HG02588 (cell line): ENCODE results near the gene FAM219B.
"Not testable (repeated sequence)": the region's sequence is repeated elsewhere in the genome, so short reads cannot be mapped to it uniquely, and the experiment has no call there.

Source experiments
- ATAC-seq: cut with Tn5 transposase; IDR thresholded peaks from one replicate; pipeline ENCODE4 v1.9.1; 2021; ENCODE audit warnings: mild to moderate bottlenecking, moderate library complexity; ENCODE audit not compliant: unreplicated experiment

The FAM219B gene

DNA sequence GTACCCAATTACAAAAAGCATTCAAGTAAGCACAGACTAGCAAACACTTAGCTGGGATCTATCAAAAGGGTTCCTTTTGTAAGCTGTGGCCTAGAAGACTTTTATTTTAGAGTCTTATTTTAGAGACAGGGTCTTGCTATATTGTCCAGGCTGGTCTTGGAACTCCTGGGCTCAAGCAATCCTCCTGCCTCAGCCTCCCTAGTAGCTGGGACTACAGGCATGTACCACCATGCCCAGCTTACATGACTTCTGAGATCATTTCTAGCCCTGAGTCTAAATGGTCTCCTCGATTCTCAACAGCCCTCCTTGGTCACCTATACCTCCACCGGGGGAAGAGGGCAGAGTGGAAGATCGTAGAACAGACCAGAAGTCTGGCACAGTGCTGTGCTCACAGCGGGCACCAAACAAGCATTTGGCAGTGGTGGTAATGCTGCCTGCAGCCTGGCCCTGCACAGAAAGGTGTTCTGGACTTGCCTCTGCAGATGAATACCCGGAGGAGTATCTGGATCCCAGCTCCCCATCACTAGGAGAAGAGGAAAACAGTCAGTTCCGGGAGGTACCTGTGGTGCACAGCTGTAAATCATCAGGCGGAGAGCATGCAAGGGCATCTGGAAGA is 2.4 kb downstream of the FAM219B start:
- no peak for ATAC-seq

DNA sequence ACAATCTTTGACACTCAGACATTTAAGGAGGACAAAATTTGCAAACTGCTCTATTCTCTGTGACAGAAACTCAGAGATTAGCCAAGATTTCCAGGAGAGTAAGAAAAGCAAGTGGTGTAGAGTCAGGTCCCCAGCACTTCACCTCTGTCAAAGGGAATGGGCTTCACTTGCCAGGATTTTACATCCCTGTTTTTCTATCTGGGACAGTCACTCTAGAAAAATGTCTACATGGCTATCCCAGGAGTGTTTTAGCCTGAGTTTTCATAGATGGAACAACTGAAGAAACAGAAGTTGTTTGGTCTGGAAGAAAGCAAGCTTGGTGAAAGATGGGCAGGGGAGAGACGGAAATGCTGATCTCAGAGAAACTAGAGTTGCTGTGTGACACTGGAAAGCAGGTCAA is 3.0 kb downstream of the FAM219B start:
- ATAC-seq: no peak

DNA sequence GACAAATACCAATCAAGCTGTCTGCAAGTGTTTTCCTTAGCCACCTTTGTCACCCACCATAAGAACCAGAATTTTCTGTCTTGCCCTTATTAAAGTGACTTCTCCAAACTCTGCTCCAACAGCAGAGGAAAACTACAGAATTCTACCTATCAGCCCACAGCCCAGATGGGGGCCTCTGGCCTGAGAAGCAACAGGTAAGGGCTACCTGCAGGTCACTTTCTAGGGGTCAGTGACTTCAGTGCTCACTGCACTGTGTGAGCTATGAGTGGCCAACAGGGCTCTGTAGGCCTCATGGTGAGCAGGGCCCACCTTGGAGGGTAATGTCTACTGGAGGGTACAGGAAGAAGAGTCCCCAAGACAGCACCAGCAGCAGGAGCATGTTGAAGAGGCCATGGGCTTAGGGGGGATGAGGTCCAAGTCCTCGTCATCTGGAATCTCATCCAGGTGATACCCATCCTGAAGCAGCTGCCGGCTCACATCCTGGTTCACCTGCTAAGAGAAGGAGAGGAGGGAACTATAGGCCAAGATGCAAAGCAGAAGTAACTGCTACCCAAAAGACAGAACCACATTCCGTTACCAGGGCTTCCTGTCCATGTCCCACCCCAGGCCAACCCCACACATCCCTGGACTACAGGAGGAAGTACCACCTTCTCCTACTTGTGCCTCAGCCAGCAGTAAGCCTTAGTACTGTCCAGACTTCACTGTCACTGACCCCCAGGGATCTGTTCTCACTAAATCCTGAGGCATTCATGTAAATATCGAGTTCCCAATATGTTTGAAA is 4.2 kb downstream of the FAM219B start:
- ATAC-seq: no peak

DNA sequence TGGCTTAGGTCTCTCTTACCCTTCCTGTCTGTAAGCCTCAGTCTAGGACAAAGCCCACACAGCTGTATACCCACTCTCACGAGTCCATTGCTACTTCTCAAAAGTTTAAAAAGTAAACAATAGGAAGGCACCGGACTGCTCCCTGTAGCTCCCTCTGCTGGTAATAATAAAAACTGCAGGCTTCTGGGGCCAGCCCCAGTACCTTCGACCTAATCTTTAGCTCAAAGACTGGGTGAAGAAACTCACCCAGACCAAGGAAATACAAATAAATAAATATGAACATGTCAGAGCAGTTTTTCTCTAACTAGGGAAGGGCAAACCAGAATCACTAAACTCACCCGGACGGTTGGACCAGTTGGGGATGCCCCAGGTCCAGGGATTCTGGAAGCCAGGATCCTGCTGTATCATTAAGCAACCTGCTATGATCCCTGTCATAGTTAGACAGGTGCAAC is 5.0 kb downstream of the FAM219B start:
- ATAC-seq: no peak

DNA sequence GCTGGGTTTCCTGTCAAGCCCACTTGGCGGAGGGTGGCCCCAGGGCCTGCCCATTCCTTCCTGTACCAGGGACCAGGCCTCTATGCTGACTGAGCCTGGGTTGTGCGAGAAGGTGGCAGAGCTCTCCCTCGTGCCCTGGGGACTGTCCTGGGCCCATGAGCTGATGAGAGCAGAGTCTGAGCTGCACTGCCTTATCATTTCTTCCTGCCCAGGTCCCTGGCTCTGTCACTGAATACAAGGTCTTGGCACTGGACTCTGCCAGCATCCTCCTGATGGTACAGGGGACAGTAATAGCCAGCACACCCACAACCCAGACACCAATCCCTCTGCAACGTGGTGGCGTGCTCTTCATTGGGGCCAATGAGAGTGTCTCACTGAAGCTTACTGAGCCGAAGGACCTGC is 9.3 kb downstream of the FAM219B start:
- ATAC-seq: no peak

DNA sequence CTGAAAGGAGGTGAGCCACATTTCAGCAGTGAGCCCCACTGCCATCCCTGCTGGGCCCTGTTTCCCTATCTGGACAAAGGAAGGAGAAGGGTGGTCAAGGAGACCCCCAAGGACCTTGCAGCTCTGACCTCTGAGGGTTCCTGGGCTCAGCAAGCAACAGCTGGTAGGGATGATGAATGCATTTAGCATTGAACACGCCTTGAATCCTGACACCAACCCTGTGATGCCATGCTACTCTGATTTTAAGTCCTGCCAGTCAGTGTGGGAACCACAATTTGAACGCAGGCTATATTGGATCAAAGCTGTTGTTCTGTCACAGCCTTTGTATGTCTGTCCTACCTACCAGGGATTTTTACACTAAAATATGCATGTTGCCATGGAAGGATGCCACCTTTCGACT is 10.3 kb downstream of the FAM219B start:
- no peak for ATAC-seq

DNA sequence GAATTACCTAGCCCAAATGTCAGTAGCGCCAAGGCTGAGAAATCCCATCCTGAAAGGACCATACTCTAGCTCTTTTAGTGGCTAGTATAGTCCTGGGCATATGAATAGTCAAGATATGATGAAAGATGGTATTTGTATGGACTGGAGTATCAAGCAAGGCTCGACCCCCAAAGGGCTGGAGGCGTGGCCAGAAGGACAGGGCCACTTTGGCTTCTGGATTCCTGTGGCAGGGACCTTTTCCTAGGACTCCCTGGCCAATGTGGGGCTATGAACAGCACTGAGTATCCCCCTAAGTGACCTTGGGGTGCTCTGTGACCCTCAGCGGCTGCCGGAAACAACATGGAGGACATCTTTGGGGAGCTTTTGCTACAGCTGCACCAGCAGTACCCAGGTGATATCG is 10.8 kb downstream of the FAM219B start:
- no peak for ATAC-seq

DNA sequence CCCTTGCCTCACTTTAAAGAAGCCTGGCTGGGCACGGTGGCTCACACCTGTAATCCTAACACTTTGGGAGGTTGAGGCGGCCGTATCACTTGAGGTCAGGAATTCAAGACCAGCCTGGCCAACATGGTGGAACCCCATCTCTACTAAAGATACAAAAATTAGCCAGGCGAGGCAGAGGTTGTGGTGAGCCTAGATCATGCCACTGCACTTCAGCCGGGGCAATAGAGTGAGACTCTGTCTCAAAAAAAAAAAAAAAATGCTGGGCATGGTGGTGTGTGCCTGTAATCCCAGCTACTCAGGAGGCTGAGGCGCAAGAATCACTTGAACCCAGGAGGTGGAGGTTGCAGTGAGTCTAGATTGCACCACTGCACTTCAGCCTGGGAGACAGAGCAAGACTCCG is 12.3 kb downstream of the FAM219B start:
- not testable (repeated sequence) for ATAC-seq

DNA sequence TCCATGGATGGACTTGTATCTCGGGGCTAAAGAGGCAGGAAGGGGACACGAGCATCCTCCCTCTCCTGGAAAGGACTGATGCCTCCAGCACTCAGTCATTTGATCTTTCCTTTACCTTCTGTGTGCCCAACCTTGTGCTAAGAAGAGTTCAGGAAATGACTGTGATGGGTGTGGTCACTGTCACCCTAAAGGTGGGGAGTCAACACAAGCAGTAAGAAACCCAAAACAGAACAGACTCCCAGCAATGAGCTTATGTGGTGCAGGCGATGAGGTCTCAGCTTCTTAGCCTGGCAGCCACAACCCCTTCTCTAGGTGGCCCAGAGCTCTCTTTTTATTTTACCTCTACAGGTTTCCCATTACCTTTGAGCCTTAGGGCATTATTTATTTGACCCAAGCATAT is 13.0 kb downstream of the FAM219B start:
- ATAC-seq: no peak

DNA sequence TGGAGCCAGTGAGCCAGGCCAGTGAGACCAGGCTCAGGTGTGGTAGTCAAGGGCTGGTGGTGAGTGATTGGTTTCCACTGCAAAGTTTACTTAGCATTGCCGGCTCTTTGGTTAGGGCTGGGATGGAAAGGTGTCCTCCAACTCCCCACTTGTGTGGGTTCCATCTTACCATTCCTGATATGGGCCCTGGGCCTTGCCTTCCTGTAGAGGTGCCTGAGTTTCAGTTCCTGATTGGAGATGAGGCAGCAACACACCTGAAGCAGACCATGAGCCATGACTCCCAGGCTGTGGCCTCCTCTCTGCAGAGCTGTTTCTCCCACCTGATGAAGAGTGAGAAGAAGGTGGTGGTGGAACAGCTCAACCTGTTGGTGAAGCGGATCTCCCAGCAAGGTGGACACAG is 13.7 kb downstream of the FAM219B start:
- no peak for ATAC-seq

DNA sequence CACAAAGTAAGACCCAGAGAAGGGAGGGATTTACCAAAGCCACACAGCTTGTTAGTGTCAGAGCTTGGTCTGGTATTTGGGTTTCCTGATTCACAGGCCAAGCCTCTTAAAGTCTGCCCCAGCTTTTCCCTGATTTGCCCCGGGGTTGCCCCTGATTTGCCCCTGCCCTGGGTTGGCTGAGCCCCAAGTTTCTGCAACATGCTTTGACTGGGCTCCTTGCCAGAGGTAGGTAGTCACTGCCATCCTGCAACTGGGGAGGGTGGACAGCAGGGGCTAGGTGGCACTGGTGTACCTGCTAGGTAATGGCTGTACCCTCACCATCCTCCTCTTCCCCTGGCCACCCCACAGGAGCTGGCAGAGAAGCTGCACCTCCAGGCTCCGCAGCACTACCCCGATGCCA is 14.3 kb downstream of the FAM219B start:
- ATAC-seq: no peak

DNA sequence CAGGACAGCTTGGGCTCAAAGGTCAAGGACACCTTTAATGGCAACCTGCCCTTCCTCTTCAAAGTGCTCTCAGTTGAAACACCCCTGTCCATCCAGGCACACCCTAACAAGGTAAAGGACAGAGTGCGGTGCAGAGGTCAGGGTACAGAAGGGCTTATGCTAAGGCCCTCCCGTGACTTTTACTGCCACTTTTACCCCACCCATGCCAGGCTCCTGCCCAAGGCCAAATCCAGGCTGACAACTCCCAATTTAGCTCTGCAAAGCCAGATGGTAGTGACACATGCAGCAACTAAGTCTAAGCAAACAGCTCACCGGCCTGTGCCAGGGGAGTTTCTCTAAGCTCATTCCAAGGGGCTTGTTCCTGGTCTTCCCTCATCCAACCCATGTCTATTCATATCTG is 15.2 kb downstream of the FAM219B start:
- ATAC-seq: no peak

DNA sequence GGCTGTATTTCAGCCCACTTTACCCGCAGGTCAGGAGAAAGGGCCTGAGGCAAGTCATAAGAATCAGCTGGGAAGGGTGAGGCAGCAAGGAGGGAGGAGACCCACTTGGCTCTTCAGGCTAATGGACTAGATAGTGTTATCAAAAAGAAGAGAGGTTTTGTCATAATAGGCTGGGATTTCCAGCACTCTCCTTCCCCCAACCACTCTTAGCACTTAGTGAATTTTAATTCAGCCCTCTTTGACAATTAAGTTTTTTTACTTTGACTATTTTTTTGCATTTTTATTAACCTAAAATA is 16.0 kb downstream of the FAM219B start:
- no peak for ATAC-seq

DNA sequence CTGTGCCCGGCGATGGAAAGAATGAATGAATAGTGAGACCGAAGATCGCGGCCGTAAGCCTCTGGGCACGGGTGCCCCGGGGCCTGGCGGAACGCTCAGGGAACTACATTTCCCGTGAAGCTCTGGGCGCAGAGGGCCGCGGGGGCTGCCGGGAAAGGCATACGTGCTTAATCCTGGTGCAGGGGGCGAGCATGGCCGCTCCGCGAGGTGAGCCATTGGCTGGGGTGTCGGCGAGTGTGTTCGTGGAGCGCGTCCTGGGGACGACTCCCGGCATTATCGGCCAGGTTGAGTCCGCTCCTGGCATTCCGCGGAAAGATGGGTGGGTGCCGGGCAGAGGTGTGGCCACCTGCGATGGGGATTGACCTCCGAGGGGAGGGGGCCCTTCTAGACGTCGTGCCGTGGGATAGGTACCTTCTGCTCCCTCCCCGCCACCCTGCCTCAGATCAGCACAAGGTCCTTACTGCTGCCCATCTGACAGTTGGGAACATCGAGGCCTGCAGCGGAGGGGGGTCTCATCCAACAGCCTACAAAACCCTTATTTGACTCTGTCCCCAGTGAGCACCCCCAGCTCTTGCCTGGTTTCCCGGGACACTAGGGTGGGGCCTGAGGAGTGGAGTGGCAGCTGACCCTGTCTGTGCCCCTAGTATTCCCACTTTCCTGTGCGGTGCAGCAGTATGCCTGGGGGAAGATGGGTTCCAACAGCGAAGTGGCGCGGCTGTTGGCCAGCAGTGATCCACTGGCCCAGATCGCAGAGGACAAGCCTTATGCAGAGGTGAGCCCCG is 16.6 kb downstream of the FAM219B start, which contains the start of gene MPI:
Gene MPI, plus strand, starts transcription at position 160 of the 782 bp plus-strand sequence. Its CDS starts 32 bp downstream, at position 192.
- ATAC-seq: peak; percentile 93

DNA sequence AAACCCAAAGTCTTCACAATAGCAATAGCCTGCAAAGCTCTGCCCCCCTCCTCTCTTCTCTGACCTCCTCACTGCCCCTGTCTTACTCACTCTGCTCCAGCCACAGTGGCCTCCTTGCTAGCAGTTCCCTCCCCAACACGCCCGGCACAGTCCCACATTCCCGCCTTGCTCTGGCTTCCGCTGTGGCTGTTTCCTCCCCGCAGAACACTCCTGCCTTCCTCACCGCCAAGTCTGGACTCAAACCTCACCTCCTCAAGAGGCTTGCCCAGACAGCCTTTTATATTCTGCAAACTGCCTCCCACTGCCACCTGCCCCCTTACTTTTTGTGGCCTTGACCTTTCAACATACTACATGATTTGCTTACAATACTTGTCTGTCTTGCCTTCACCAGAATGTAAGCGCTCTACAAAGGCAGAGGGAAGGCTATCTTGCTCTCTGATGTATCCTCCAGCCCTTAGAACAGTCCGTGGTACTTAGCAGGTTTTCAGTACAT is 17.2 kb downstream of the FAM219B start:
- ATAC-seq: peak; percentile 7

DNA sequence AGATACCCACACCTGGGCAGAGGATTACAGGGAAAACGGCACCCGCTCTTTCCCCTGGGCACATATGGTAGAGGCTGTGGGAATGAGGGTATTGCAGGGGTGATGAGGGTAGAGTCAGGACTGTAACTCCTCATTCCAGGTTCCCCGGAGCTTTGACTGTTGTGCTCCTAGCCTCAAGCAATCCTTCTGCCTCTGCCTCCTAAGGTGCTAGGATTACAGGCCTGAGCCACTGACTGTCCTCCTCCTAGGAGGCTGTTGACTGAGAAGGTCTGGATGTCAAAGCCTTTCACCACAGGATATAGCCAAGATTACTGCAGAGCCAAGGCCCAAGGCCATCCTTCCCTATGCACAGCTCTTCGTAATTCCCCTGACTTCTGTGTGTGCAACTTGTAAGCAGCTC is 17.9 kb downstream of the FAM219B start:
- ATAC-seq: no peak

DNA sequence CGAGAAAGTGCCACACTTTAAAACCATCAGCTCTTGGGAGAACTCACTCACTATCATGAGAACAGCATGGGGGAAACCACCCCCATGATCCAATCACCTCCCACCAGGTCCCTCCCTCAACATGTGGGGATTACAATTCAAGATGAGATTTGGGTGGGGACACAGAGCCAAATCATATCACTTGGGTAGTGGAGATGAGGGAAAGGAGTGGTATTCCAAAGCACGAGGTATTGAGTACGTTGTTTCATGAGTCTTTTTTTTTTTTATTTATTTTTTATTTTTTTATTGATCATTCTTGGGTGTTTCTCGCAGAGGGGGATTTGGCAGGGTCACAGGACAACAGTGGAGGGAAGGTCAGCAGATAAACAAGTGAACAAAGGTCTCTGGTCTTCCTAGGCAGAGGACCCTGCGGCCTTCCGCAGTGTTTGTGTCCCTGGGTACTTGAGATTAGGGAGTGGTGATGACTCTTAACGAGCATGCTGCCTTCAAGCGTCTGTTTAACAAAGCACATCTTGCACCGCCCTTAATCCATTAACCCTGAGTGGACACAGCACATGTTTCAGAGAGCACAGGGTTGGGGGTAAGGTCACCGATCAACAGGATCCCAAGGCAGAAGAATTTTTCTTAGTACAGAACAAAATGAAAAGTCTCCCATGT is 19.0 kb downstream of the FAM219B start:
- not testable (repeated sequence) for ATAC-seq

DNA sequence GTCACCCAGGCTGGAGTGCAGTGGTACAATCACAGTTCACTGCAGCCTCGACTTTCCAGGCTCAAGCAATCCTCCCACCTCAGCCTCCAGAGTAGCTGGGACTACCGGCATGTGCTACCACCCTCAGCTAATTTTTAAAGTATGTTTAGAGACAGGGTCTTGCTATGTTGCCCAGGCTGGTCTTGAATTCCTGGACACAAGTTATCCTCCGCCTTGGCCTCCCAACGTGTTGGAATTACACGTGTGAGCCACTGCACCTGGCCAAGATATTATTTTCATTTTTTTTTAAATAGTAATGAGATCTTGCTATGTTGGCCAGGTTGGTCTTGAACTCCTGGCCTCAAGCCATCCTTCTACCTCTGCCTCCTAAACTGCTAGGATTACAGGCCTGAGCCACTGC is 21.2 kb downstream of the FAM219B start:
- no peak for ATAC-seq

DNA sequence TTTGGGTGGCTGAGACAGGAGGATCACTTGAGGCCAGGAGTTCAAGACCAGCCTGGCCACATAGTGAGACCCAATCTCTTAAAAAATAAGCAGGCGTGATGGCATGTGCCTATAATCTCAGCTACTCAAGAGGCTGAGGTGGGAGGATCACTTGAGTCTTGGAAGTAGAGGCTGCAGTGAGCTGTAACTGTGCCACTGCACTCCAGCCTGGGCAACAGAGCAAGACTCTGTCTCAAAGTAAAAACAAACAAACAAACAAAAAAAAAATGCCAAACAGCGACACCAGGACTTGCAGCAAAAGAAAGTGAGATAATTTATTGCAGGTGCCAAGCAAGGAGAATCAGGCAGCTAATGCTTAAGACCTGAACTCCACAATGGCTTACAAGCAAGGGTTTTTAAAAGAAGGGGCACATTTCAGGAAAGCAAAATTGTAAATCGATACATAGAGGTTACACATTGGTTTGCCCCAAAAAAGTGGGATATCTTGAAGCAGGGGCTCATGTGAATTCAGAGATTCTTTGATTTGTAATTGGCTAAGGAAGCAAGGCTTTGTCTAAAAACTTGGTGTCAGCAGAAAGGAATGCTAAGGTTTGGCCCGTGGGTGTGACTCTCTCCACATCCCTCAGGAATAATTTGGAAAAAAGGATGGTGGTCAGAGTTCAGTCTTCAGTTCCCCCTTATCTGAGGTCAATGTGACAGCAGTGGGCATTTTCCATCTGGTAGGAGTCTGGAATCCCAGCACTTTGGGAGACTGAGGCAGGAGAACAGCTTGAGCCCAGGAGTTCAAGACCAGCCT is 22.0 kb downstream of the FAM219B start:
- ATAC-seq: no peak

DNA sequence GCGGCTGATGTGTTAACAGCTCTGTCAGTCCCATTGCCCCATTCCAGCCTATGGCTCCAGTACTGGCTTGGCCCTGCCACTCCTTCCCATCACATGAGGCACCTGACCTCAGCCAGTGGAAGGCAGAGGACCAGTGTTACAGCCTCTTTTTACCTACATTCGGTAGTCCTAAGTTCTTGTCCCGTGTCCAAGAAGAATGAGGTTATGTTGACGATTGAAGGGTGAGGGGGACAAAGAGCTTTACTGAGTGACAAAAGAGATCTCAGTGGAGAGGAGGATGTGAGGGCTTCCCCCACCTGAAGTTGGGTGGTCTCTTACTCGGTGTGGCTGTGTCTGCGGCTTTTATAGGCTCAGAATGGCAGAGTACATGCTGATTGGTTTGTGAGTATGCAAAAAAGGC is 24.1 kb downstream of the FAM219B start:
- ATAC-seq: no peak
